HG03575 (cell line): Measurements from ENCODE around the gene PRKCD.

ENCODE experiments used
- ATAC-seq: cut with Tn5 transposase; IDR thresholded peaks from one replicate; pipeline ENCODE4 v1.9.1; 2021; ENCODE audit not compliant: unreplicated experiment, insufficient number of reproducible peaks, low FRiP score; ENCODE audit errors: extremely low read depth

Gene PRKCD

GRCh38 chr3:53182764-53183355 is 21.9 kb downstream of the PRKCD start:
- ATAC-seq = no peak

GRCh38 chr3:53183514-53183913 is 22.5 kb downstream of the PRKCD start:
- ATAC-seq = no peak

- no peak for ATAC-seq
Observed at GRCh38 chr3:53184701-53185100, 23.7 kb downstream of the PRKCD start.

DNA sequence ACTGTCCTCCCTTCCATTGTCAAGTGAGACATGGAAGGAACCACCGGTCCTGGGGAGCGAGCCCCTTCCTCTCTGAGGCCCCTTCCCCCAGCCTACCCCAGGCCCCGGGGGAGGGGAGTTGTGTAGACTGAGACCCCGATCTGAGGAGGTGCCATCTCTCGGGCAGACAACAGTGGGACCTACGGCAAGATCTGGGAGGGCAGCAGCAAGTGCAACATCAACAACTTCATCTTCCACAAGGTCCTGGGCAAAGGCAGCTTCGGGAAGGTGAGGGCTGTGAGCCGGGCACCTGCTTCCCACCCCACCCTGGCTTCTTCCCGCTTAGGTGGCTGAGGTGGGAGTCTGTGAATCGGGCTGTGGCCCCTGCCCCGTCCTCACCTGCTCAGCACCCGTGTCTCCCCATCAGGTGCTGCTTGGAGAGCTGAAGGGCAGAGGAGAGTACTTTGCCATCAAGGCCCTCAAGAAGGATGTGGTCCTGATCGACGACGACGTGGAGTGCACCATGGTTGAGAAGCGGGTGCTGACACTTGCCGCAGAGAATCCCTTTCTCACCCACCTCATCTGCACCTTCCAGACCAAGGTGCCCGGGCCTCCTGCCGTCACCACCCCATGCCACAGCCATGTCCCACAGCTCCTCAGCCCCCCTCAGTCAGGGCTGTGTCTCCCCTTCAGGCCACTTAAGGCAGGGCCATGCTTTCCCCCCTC is 24.9 kb downstream of the PRKCD start:
- ATAC-seq = no peak

- no peak for ATAC-seq
Observed at GRCh38 chr3:53186726-53187125, 25.7 kb downstream of the PRKCD start.

- ATAC-seq = no peak
Observed at GRCh38 chr3:53187430-53187829, 26.4 kb downstream of the PRKCD start.

DNA sequence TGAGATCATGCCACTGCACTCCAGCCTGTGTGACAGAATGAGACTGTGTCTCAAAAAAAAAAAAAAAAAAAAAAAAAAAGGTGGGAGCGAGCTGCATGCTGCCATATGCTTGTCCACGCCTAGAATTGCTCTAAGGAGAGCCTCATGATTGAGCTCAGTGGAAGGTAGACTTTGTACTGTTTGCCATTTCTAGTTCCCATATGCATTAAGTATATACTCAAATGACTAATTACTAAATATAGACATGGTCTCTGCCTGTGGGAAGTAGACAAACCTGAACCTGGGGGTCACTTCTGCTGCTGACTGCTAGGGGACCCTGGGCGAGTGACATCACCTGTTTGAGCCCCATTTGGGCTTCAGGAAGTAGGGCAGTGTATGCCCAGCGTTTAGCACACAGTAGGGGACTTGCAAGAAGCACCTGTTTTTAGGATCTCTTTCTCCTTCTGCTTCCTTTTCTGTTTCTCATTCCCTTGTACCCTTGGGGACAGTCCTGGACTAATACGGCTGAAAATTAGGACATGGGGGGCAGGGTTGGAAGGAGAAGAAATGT is 27.2 kb downstream of the PRKCD start:
- no peak for ATAC-seq

GRCh38 chr3:53188720-53189119 is 27.7 kb downstream of the PRKCD start:
- no peak for ATAC-seq

DNA sequence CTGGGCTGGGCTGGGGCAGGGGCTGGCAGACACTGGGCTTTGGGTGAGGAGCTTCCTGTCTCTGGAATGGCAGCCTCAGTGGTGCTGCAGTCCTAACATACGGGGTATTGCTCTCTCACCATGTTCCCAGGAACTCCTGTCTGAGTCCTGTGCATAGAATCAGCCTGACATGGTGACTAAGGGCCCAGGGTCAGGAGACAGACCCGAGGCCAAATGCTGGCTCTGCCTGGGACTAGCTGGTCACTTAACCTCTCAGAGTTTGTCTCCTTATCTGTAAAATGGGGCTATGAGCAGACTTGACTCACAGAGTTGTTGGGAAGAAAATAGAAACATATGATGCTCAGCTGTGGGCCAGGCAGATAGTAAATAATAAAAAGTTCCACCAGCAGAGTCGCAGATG is 28.3 kb downstream of the PRKCD start:
- ATAC-seq = no peak

DNA sequence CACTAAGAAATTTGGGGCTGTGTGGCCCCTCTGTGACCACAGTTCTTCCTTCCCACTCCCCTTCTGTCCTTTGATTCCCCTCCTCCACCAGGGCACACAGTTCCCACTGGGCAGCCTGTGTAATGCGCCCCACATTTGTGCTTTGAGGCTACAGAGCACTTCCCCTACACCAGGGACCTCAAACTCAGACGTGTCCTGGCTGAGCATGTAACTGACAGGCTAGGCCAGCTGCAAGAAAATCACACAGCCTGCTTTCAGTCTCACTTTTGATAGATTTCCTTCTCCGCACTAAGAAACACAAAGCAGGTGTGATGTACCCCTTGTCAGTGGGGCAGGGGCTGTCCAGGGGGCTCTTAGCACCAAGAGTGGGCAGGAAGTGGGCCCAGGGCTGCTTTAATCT is 29.6 kb downstream of the PRKCD start:
- no peak for ATAC-seq

DNA sequence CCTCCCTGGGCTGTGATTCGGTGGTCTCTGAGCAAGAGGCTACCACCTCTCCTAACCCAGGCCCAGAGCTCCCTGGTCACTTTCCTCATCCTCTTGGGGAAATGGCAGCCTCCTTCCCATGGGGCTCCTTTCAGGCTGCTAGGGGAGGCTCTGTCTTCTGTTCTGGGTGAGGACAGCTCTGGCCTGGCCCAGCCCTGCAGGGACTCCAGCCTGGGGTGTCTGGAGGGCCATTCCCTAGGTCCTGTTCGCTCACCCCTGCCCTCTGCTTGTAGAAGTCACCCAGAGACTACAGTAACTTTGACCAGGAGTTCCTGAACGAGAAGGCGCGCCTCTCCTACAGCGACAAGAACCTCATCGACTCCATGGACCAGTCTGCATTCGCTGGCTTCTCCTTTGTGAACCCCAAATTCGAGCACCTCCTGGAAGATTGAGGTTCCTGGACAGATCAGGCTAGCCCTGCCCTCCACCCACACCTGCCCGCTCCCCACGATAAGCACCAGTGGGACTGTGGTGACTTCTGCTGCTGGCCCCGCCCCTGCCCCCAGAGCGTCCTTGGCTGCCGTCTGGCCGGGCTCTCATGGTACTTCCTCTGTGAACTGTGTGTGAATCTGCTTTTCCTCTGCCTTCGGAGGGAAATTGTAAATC is 30.9 kb downstream of the PRKCD start:
- ATAC-seq = no peak

DNA sequence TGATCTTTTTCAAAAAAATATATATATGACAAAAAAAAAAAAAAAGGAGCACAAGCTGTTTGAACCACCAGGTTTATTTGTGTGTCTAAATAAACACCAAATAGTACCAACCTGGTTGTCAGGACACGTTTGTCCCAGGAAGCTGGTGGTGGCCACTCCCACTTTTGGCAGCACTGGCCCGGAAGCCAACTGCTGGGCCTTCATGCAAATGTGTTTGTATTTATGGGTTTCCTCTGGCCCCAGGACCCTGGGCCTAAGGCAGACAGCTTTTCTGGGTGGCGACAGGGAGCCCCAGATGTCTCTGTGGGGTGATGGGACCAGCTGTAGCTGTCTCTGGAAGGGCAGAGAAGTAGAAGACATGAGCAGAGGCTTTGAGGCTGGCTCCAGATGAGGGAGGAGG is 31.6 kb downstream of the PRKCD start:
- ATAC-seq = peak; percentile 34

DNA sequence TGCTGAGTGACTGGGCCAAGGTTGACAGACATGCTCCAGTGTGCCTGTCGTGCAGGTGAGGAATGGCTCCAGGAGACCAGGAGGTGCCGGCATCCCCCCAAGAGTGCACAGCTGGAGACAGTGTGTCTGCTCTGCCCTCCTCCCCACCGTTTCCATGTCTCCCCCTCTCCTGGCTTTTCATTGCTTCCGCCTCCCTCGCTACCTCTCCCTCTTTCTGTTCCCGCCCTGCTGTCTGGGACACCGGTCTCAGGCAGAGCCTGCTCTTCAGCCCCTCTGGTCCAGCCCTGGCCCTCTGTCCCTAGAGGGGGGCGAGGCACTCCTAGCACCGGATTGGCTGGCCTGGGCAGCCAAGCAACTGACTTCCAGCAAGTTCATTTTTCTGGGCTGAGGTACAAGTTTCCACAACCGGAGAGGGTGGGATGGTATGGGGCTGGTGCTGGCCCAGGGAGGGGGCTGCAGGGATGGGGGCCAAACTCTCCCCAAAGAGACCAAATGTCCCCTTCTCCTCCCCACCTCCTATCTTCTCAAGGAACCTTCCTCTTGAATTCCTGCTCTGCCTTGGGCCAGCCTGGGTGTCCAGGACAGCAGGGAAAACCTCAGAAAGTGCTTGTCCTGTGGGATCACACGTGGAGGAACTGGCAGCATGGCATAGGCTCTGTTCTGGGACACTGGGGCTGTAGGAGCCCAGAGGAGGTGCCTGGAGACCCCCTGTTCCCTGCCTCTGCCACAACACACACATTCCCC is 32.6 kb downstream of the PRKCD start:
- ATAC-seq = no peak

DNA sequence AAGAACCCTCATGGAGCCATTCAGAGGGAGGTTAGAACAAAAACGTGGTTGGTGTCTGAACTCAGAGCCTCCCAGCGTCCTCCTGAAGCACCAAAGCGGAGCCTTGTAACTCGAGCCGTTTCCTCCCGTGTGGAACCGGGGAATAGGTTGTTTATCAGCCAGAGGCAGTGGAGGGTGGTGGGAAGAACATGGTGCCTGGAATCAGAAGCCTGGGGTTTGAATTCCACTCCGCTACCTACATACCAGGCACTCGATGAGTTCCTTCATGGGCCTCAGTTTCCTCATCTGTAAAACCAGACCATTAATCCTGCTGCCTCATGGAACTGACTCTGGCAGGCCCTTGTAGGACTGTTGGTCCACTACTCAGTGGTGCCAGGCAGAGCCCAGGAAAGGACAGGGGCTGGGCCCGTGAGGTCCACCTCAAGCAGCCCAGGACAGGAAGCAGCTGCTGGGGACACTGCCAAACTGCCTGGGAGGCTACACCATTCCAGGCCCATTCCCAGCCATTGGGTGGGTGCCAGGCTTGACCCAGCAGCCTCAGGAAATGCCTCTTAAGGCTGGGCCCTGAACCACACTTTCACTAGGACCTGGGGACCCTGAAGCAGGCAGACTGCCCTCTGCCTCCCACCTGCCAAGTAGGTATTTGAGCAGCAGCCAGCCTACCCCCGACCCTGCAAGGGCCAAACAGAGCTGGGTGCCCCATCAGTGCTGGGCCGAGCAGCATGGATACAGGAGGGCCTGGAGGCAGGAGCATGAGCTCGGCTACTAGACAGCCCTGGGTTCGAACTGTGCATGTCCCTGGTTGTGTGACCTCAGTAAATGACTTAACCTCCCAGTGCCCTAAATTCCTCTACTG is 33.4 kb downstream of the PRKCD start:
- no peak for ATAC-seq

- ATAC-seq = no peak
Observed at GRCh38 chr3:53195066-53195450, 34.0 kb downstream of the PRKCD start.

GRCh38 chr3:53195602-53196574 is 34.9 kb downstream of the PRKCD start:
- ATAC-seq = no peak

- no peak for ATAC-seq
Observed at GRCh38 chr3:53196575-53197407, 35.8 kb downstream of the PRKCD start.
